ENCODE measurements around the gene PLSCR2.
A peak's percentile ranks its signal among the peaks of the same experiment; 100 is the strongest.
"Not testable (repeated sequence)": the region's sequence is repeated elsewhere in the genome, so short reads cannot be mapped to it uniquely, and the experiment has no call there.

Gene PLSCR2, protein sequence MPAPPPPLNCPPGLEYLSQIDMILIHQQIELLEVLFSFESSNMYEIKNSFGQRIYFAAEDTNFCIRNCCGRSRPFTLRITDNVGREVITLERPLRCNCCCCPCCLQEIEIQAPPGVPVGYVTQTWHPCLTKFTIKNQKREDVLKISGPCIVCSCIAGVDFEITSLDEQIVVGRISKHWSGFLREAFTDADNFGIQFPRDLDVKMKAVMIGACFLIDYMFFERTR

DNA sequence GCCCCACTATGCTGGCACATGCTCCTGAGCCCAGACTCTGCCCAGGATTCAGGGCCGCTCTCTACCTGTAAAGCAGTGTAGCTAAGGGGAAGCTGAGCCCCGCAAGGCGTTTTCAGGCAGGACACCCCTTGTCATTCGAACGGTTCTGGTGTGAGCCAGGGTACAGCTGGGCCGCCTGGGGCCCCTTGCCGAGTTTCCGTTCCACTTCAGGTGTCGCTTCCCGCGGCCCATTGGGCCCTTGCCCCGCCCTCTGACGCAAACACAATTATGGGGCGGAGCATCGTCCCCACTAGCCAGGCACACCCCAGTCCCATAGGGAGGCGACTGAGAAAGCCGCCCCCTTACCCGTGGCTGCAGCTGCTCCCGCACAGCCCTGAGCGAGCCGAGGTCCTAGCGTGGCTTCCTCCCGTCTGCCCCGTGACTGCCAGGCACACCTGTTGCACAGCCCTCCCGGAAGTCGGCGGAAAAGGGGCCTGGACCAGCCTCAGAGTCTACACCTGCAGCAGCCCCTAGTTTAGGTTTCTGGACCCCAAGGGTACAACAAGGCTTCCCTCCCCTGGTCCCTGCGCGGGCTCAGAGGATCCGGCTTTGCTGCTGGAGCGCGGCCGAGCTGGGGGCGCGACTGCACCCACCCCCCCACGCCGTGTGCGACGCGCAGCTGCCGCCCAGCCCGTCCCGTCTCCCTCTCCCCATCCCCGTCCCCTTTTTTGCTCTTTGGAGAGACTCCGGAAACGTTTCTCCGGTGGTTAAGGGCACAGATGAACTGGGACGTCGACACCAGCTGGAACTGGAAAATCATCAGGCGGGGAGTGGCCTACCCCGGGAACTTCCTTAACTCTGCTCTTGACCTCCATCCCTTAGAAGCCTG lies at the start of gene PLSCR2:
Gene PLSCR2 (minus strand): TSS at position 412 of the 868 bp plus-strand sequence. CDS start 9,657 bp downstream, outside the sequence.
- DNase-seq (ENCODE audit: low read depth in 2 of 3, low spot score in 1 of 3): peak; percentile 46 to 69 (median 47)

- DNase-seq (ENCODE audit: low read depth in 2 of 3, low spot score in 1 of 3): no peak
Observed at GRCh38 chr3:146517684-146518435, 48.5 kb upstream of the PLSCR2 start.

- no peak for DNase-seq (ENCODE audit: low read depth in 2 of 3, low spot score in 1 of 3)
Observed at GRCh38 chr3:146513386-146514051, 44.2 kb upstream of the PLSCR2 start.

GRCh38 chr3:146511402-146512134 lies 42.2 kb upstream of the PLSCR2 start:
- DNase-seq (ENCODE audit: low read depth in 2 of 3, low spot score in 1 of 3): no peak

DNA sequence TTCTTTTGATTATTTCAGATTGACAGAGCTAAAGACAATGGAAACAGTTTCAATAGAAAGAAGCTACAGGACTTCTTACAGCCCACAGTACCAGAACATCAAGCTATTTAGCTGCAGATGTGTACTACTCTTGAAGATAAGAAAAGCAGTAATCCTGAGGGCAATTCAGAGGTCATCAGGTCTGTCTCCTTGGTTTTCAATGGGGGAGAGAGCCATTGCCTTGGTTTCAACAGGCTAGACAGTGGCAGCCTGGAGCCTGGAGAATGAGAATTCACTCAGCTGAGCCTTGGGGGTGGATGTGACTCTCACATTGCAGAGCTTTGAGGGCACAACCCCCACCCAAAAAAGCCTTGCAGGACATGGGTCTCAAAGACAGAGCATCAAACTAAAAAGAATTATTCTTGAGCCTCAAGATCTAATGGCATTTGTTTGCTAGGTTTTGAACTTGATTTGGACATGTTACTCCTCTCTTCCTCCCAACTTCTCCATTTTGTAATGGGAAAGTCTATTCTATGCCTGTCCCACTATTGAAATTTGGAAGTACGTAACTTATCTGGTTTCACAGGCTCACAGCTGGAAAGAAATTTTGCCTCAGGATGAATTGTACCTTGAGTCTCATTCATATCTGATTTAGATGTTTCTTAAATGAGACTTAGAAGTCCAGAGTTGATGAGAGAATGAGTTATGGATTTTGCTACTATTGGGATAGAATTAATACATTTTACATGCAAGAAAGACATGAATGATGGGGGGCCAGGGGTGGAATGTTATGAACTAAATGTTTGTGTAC lies 38.2 kb upstream of the PLSCR2 start:
- DNase-seq (ENCODE audit: low read depth in 2 of 3, low spot score in 1 of 3): no peak

- DNase-seq (ENCODE audit: low read depth in 2 of 3, low spot score in 1 of 3): no peak
Observed at GRCh38 chr3:146505516-146505915, 36.2 kb upstream of the PLSCR2 start.

DNA sequence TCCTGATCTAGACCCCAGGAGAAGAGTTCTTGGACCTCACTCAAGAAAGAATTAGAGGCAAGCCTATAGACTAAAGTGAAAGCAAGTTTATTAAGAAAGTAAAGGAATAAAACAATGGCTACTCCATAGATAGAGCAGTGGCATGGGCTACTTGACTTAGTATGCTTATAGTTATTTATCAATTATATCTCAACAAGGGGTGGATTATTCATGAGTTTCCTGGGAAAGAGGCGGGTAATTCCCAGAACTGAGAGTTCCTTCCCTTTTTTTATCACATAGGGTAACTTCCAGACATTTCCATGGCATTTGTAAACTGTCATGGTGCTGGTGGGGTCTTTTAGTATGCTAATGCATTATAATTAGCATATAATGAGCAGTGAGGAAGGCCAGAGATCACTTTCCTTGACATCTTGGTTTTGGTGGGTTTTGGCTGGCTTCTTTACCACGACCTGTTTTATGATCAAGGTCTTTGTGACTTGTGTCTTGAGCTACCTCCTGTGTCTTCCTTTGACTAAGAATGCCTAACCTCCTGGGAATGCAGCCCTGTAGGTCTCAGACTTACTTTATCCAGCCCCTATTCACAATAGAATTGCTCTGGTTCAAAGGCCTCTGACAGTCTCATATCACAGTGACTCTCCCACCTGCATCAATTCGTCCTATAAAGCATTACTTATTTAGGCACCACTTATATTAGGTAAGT lies 35.3 kb upstream of the PLSCR2 start:
- no peak for DNase-seq (ENCODE audit: low read depth in 2 of 3, low spot score in 1 of 3)

- DNase-seq (ENCODE audit: low read depth in 2 of 3, low spot score in 1 of 3): no peak
Observed at GRCh38 chr3:146503461-146504202, 34.3 kb upstream of the PLSCR2 start.

- no peak for DNase-seq (ENCODE audit: low read depth in 2 of 3, low spot score in 1 of 3)
Observed at GRCh38 chr3:146502887-146503460, 33.6 kb upstream of the PLSCR2 start.

- no peak for DNase-seq (ENCODE audit: low read depth in 2 of 3, low spot score in 1 of 3)
Observed at GRCh38 chr3:146501752-146502151, 32.4 kb upstream of the PLSCR2 start.

GRCh38 chr3:146499701-146500100 lies 30.3 kb upstream of the PLSCR2 start:
- no peak for DNase-seq (ENCODE audit: low read depth in 2 of 3, low spot score in 1 of 3)

- DNase-seq (ENCODE audit: low read depth in 2 of 3, low spot score in 1 of 3): peak in 2 of 3 donors; percentile 13 to 31
Observed at GRCh38 chr3:146498002-146498736, 28.8 kb upstream of the PLSCR2 start.

GRCh38 chr3:146497145-146497843 lies 27.9 kb upstream of the PLSCR2 start:
- not testable (repeated sequence) for DNase-seq (ENCODE audit: low read depth in 2 of 3, low spot score in 1 of 3)

DNA sequence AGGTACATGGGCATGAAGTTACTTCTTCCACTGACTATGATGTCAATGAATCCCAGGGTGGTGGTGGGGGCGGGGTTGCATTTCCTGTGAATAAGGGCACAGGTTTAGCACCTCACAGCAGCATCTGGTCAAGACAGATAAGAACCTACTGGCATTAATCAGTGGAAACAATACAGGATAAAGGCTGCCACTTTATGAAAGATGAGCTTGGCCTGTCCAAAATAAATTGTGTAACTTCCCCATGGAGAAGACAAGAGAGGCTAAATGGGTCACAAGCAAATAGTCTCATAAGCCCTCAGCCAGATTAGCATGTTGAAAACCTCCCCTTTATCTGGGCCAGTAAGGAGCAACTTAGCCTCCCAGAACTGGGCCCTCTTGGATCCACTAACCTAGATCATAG lies 27.4 kb upstream of the PLSCR2 start:
- no peak for DNase-seq (ENCODE audit: low read depth in 2 of 3, low spot score in 1 of 3)

- DNase-seq (ENCODE audit: low read depth in 2 of 3, low spot score in 1 of 3): no peak
Observed at GRCh38 chr3:146496251-146496650, 26.9 kb upstream of the PLSCR2 start.

DNA sequence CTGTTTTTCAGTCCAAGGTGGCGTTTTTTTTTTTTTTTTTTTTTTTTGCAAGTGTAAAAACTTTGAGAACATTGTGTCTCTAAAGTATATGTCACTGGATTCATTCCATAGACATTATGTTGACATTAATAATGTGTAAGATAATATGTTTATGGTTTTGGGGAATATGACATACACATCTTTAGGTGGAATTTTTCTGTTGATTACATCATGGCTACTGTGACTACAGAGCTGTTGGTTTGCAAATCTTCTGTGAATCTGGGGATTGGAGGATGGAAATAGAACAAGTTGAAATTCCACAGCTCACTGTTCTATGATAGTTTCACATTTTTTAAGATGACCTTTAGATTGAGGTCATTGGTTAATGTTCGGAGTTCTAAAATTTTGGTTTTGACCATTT lies 24.4 kb upstream of the PLSCR2 start:
- DNase-seq (ENCODE audit: low read depth in 2 of 3, low spot score in 1 of 3): no peak

DNA sequence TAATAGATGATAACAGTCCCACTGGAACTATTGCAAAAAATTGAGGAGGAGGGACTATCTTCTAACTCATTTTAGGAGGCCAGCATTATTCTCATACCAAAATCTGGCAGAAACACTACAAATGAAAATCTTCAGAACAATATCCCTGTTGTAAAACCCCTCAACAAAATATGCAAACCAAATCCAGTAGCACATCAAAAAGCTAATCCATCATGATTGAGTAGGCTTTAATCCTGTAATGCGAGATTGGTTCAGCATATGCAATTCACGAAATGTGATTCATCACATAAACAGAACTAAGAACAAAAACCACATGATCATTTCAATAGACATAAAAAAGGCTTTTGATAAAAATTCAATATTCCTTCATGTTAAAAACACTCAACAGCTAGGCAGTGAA lies 23.9 kb upstream of the PLSCR2 start:
- no peak for DNase-seq (ENCODE audit: low read depth in 2 of 3, low spot score in 1 of 3)

All from stimulated activated CD4-positive, alpha-beta T cell treated with anti-CD3 and anti-CD28 coated beads, Interleukin-12 subunit alpha, Interleukin-12 subunit beta, amount 100 ng/mL, for 48 hours (primary cell).